ENCODE results near the gene ASCL5.
"Not testable (repeated sequence)": the region's sequence is repeated elsewhere in the genome, so short reads cannot be mapped to it uniquely, and the experiment has no call there.

Gene ASCL5, protein sequence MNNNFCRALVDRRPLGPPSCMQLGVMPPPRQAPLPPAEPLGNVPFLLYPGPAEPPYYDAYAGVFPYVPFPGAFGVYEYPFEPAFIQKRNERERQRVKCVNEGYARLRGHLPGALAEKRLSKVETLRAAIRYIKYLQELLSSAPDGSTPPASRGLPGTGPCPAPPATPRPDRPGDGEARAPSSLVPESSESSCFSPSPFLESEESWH

DNA sequence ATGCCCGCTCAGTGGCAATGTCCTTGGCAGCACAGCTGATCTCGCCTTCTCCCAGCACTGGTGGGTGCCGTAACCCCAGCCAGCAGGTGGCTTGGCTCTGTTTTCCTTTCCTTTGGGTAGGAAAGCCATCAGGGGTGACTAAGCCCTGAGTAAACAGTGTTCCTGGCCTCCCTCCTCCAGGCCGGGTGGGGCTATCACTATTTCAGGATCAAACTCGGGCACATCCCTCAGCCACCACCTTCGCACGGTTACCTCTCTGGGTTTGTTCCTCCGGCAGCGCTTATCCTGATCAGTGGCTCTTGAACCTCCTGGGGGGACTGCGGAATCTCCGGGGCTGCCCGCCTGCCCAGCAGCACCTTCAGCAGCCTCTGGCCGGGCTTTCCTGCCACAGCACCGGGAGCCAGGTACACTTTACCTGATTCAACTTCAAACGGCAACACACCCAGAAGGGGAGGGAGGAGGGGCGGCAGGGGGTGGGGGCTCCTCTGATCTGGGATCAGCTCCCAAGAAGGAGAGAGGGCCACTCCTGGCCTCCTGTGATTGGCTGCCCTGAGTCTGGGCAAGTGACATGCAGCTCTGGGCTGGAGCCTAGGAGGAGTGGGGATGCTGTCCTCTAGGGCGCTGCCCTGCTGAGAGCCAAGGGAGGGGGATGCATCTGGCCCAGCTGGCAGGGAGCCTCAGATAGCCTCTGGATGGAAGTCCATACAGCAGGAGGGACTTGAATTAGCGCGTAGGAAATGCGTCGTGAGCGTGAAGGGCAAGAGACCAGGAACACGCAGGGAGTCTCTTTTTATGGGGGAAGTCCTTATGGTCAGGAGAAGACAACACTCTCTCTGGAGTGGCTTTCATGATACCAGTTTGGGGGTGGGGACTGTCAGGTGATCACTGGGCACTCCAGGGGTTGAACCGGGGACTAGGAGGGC, at the start of gene ASCL5:
TSS of gene ASCL5 (minus strand) at position 353 of the 923 bp plus-strand sequence. CDS start 11,812 bp downstream, outside the sequence.
- no peak for DNase-seq

DNA sequence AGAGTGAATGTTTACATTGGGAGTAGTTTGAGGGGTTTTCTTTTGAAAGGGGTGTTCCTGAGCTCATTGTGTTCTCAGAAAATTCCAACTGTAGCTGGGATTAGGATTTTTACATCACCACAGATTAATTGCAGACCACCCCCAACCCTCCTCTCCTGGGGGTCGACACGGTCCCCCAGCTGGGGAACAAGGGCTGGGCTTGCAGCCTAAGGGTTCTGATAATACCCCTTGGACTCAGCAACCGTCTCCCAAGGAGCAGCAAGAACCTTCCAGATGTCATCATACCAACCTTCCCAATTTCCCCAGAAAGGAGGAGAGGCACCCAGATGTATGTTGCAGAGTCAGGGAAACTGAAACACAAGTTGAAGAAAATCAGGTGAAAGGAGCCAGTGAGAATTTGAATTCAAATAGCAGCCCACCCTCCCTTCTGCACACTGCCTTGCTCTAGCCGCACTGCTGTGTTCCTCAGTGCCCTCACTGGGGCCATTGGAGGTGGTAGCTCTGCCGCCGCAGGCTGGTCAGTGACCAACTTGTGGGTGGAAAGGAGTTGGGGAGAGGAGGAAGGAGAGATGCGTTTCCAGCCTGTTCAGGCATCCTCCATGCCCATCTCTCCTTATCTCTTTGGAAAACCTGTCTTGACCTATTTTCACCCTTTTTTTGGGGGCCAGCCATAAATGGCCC, 49.0 kb upstream of the ASCL5 start:
- no peak for DNase-seq

DNA sequence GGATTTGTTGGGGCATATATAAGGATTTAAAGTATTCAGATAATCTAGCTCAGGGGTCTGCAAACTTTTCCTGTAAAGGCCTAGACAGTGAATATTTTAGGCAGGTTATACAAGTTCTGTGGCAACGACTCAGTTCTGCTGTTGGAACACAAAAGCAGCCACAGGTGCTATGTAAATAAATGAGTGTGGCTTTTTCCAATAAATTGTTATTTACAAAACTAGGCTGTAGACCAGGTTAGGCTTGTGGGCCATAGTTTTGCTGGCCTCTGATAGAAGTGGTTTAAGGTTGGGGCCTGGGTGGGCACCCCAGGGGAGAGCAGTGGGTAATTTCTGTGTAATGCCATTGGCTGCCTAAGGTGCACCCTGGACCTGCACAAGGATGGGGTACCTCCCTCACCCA, 46.8 kb upstream of the ASCL5 start:
- DNase-seq, result no peak

DNA sequence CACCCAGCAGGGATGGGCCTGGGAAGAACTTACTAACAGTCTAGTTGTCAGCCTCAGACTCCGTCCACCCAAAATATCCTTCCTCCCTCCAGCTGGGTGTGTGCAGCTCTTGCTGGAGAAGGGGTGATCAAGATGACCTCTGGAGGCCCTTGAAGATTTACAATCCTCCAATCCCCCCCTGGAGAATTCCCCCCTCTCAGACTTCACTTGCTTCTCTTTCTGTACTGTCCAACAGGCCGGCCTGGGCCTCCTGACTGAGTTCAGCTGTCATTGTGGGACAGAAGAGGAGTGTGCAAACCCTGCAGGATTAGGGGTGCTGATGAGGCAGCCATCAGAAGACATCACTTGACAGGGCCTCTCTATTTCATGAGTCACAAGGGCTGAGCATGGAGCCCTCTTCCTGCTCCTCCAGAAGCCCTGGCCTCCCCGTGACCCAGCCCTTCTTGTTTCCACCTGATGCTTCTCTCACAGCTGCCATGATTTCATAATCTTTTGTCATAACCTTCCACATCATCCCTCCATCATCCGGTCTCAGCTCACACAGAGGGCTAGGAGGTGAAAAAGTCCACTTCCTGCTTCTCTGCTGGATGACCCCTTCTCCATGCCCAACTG, 46.1 kb upstream of the ASCL5 start:
- no peak for DNase-seq

DNA sequence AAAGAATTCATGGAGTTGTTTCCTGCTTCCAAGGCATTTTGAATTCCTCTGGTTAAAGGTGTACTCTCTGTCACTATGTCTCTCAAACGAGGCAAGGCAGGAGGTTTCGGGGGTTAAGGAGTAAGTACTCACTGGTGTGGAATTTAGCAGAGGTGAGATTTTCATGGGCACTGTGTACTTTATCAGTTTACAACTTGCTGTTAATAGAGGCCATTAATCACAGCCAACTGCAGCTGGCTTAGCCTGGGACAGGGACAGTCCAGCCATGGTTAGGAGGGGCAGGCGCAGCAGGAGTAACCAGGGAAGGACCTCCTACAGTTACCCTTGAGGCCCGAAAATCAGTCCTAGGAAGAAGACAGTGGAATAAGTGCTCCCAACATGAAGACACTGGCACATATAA, 45.3 kb upstream of the ASCL5 start:
- no peak for DNase-seq

DNA sequence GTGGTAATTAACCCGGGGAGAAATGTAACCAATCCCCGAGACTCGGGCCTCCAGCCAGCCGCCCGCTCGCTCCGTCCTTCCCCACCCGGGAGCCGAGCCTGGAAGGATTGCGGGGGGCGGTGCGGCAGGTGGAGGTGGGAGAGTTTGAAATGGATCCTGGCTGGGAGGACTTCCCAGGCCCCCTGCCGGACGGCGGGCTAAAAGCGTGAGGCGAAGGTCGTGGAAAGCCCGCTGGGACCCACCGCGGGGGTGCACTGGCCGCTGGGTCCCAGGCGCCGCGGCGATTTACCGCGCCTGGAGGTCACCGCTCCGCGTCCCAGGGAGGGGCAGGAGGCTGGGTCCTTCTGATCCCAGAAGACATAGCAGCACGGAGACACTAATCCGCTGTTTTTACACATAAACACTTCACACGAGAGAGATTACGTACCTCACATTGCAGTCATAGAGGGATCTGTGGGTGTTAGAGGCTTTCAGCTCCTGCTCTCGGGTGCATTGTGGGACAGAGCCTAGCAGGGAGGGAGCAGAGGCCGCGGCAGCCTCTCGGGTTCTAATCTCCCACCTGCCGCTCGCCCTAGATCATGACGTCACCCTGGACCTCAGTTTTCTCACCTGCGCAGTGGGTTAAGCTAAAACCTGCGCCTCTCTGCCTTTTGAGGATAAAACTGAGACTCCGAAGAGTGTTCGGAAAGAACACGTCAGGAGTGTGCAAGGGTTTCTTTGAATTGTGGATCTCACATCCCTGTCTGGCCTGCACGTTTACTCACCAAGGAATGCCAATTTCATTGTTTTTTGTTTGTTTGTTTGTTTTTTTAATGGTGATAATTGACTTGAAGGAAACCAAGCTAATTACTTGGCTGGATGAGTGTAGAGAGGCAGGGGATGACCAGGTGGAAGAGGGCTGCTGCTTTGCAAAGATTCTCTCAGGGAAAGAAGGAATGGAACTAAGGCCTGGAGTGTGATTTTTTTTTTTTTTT, 44.4 kb upstream of the ASCL5 start:
- DNase-seq, result no peak

DNA sequence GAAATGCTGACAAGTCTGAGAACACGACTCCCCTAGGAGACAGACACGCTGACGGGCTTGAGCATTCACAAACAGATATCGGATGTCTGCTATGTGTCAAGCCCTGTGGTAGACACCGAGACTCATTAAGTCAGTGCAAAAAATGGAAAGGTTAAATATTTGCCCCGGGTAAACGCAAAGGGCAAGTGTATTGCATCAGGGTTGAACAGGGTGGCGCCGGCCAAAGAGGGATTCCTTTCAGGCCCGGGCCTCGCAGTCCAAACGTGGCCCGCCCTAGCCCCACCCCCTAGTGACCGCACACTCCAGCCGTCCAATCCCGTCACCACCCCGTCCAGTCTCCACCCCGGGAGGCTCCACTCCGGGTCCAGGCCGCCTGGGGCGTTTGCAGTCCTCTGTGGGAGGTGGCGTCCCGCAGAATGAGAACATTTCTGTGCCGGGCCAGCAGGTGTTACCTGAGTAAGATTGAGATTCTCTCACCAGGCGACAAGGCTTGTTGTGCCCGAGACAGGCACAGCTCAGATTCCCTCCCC, 43.6 kb upstream of the ASCL5 start:
- DNase-seq, result peak; percentile 80

DNA sequence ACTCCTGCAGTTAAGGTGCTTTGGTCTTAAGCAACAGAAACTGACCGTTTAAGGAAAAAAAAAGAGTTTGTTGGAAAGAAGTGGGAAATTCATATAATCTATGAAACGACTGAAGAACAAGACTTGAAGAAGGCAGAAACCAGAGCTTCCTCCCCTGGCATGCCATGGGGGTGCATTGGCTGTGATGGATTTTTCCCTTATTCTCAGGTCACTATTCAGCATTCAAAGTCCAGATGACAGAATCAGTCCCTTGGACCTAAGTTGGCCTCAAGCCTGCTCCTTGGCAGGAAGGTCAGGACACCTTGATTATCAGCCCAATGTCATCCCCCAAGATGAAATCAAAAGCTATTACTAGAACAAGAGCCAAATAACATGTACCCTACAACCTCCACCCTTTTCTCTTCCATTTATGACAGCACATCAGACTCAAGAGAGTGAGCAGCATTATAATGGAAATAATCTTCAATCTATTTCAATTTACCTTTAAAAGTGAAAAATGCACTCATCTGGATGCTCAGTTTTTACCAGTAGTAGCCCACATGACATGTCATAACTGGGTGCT, 43.1 kb upstream of the ASCL5 start:
- no peak for DNase-seq

DNA sequence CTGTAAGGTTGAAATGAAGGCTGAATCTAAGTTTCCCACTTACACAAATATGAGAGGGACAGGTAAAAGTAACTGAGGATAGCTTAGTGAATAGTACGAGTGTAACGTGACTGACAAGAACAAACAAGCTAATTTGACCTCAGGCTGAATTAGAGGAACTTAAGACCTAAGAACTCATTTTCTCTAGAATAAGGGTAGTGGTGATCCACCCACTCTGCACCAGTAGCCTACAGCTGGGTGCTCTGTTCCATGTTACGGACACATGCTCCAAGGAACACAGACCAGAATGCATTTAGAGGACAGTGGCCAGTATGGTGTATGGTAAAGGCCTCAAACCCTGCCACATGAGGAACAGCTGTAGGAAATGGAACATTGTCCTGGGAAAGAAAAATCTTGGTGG, 42.2 kb upstream of the ASCL5 start:
- no peak for DNase-seq

DNA sequence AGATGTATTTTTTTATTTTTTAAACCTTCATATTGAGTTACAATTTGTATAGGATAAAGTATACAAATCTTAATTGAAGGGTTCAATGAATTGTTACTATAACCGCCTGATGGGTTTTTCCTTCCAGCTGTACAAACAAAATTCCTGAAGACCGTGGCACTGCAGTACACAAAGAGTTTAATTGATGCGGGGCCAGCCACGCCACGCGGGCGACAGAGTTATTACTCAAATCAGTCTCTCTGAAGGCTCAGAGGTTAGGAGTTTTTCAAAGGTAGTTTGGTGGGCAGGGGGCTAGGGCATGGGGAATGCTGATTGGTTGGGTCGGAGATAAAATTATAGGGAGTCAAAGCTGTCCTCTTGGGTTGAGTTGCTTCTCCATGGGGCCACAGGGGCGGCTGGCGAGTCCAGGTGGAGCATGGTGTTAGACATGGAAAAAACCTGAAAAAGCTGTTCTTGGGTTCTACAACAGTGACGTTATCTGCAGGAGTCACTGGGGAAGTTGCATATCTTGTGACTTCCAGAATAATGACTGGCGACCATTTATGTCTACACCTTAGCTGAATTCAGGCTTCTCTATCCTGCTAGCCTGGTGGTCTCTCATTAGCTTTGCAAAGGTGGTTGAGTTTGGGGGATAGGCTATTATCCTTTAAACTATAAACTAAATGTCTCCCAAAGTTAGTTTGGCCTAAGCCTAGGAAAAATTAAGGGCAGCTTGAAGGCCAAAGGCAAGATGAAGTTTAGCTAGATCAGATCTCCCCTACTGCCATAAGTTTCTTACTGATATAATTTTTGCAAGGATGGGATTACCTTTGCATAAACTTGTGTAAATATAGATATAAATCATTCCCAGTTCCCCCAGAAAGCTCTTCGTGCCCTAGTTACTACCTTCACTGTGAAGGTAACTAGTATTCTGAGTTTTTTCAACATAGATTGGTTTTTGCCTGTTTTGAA, 40.3 kb upstream of the ASCL5 start:
- DNase-seq, result no peak

DNA sequence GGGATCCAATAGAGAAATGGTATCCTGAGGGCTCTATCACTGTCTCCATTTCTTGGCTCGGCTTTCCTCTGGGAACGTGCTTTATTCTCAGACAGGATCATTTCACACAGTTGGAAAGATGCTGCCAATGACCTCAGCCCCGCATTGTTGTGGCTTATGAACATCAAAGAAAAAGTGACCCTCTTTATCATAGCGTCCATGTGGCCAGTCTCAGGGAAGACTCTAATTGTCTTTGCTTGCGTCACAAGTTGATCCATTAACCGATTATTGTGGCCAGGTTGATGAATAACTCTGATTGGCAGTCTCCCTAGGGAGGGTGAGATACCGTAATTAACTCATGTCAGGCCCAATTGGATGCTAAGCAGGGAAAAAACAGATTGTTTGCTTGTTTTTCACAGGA, 37.7 kb upstream of the ASCL5 start:
- no peak for DNase-seq

DNA sequence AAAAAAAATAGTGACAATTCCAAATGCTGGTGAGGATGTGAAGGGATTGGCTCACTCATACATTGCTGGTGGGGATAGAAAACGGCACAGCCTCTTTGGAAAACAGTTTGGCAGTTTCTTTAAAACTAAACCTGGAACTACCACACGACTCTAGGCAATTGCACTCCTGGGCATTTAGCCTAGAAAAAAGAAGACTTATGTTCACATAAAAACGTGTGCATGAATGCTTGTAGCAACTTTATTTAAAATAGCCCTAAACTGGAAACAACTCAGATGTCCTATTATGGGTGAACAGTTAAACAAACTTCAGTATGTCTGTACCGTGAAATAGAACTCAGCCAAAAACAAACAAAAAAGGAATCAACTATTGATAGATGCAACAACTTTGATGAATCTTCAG, 36.7 kb upstream of the ASCL5 start:
- DNase-seq, result no peak

DNA sequence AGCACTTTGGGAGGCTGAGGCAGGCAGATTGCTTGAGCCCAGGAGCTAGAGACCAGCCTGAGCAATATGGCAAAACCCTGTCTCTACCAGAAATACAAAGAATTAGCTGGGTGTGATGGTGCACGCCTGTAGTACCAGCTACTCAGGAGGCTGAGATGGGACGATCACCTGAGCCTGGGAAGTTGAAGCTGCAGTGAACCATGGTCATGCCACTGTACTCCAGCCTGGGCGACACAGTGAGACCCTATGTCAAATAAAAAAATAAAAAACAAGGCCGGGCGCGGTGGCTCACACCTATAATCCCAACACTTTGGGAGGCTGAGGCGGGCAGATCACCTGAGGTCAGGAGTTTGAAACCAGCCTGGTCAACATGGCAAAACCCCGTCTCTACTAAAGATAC, 36.1 kb upstream of the ASCL5 start:
- DNase-seq, result not testable (repeated sequence)

DNA sequence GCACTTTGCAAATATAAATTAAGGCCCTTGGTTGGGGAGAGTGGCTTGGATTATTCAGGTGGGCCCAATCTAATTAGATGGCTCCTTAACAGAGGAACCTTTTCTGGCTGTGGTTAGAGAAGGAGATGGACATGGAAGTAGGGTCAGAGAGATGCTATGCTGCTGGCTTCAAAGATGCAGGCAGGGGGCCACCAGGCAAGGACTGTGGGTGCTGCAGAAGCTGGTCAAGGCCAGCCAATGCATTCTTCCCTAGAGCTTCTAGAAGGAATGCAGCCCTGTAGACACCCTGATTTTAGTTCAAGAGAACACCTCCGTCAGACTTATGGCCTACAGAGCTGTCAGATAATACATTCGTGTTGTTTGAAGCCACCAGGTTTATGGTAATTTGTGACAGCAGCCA, 31.0 kb upstream of the ASCL5 start:
- DNase-seq, result no peak

DNA sequence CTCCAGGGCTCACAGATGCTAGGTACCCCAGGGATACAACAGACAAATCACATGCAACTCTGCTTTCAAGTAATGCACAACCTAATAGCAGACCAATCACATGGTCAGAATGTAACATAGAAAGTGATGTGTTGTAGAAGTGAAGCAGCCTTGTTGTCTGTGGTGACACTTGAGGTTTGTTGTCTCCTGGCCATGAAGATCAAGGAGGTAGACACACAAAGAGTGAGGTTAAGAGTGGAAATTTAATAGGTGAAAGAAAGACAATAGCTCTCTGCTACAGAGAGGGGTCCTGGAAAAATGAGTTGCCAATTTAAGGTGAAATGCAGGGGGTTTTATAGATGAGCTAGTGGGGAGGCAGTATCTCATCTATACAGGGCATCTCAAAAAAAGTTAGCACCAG, 29.8 kb upstream of the ASCL5 start:
- DNase-seq, result no peak

DNA sequence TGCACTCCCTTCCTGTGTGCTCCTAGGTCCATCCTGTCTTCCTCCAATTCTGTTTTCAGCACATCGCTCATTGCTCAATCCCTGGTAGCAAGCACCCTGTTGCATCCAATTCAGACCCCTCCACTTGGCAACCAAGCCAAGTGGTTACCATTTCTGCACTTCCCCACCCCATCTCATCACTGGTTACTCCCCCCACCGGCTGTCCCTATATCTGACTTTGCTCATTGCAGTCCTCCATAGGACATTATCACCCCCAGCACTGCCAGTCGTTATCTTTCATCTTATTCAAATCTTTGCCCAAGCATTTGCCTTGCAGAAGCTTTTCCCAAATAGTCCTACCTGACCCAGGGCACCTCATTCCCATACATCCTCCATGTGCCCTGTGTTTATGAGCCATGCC, 29.4 kb upstream of the ASCL5 start:
- no peak for DNase-seq

DNA sequence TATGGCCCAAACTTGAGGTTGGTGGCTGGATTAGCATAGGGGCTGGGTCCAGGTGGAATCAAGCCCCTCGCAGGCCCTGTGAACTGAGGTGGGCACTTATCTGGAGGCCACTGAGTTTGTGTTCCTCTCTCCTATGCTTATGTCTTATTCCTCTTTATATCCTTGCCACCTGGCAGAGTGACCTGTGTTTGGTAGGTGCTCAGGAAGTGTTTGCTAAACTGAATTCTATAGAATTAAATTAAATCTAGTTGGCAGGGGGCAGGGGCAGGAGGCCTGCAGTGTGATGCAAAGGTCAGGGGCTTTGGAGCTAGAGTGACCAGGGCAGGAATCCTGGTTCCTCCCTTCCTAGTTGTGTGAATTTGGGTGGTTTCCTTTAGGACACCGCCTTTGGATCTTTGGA, 28.4 kb upstream of the ASCL5 start:
- DNase-seq, result no peak

DNA sequence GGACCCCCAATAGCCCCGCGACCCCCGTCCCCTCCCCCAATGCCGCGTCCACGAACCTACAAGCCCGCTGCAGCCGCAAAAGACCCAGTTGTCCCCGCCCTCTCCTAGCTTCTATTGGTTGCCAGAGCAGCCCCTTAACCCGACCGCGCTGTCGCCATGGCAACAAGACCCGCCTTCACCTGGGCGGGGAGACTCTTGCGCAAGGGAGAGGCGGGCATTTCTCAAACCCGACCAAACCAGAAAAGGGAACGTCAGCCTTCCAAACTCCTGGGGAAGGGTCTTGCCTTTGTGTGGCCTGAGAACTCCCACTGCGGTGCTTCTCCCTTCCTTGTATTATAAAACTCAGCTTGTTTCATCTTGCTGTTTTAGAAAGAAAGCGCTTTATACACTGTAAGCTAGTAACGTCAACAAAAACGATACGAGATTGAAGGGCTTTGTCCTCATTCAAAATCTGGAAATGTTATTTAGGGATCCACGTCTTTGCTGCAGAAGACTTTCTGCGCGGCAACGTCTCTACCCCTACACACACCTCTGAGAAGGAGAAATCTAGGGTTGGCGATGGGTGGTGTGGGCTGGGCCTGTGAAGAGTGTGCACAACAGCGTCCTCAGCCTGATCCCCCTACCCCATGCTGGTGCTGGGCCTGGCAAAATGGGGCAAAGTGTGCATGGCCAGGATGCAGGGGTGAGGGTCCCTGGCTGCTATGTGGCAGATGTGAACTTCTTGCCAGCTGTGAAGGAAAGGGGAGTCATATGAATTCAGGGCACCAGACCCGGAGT, 27.6 kb upstream of the ASCL5 start, which contains the start of gene TMEM9:
TSS of gene TMEM9 (minus strand) at position 86 of the 777 bp plus-strand sequence. CDS start 551 bp downstream, outside the sequence.
- peak; percentile 75 for DNase-seq
